Coronary artery (tissue), 2 donors: Measurements from ENCODE around the gene OPN1SW.

ENCODE experiments used
- DNase-seq: peaks from one replicate; pipeline ENCODE4 v3.0.0-alpha.2; 2017; ENCODE audit warnings: low spot score
- H3K27ac ChIP-seq, 2 donors: fragments of 200-600 bp; sonication (generic); one replicate each; pipeline ENCODE4 v1.5.1; 2016 to 2019
- H3K4me3 ChIP-seq: fragments of 200-600 bp; sonication (generic); 2 replicates; pipeline ENCODE4 v1.5.1; 2016; ENCODE audit warnings: mild to moderate bottlenecking, moderate library complexity
- TF ChIP-seq, protein P1 (sequence below): fragments of 200-600 bp; sonication (generic); IDR thresholded peaks from one replicate; pipeline ENCODE4 v1.5.1; 2019; ENCODE audit warnings: antibody characterized with exemption

The OPN1SW gene

DNA sequence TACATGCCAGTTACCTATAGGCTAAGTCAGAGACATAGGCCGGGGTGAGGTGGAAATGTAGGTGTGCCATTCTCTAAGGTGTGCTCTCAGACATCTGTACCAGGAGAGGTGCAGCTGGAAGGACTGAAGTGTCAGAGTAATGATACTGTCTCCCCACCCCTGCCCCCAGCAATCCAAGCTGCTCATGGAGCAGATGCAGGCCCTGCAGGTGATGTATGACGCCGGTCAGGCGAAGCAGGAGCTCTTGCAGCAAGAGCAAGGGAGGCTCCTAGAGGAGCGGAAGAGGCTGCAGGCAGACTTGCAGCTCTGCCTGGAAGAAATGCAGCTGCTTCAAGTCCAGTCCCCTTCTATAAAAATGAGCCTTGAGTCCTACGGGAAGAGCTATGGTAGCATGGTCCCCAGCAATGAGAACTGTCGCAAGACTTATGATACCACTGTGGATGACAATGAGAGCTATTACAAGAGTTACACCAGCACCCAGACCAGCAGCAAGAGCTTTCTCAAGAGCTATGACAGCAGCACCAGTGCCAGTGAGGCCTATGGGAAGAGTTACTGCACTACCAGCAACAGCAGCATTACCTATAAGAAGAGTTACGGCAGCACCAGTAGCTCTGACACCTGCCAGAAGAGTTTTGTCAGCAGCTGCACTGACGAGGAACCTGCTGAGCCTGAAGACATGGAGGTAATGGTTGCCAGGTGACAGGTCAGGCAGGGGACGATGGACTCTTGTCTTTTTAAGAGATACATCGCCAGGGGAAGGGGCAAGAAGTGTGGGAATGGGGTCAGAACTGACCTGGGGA is 36.2 kb upstream of the OPN1SW start:
- Histone ChIP-seq H3K27ac (no peak overlapping the region), H3K4me3 (no peak overlapping the region)
- DNase-seq, result no peak
- TF ChIP-seq, protein P1, sequence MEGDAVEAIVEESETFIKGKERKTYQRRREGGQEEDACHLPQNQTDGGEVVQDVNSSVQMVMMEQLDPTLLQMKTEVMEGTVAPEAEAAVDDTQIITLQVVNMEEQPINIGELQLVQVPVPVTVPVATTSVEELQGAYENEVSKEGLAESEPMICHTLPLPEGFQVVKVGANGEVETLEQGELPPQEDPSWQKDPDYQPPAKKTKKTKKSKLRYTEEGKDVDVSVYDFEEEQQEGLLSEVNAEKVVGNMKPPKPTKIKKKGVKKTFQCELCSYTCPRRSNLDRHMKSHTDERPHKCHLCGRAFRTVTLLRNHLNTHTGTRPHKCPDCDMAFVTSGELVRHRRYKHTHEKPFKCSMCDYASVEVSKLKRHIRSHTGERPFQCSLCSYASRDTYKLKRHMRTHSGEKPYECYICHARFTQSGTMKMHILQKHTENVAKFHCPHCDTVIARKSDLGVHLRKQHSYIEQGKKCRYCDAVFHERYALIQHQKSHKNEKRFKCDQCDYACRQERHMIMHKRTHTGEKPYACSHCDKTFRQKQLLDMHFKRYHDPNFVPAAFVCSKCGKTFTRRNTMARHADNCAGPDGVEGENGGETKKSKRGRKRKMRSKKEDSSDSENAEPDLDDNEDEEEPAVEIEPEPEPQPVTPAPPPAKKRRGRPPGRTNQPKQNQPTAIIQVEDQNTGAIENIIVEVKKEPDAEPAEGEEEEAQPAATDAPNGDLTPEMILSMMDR, result no peak

- DNase-seq, result no peak
- TF ChIP-seq, protein P1, result no peak
- H3K4me3 ChIP-seq, result no peak overlapping the region
- no peak overlapping the region for H3K27ac ChIP-seq
These were observed 35.4 kb upstream of the OPN1SW start for GRCh38 chr7:128810997-128811396.

DNA sequence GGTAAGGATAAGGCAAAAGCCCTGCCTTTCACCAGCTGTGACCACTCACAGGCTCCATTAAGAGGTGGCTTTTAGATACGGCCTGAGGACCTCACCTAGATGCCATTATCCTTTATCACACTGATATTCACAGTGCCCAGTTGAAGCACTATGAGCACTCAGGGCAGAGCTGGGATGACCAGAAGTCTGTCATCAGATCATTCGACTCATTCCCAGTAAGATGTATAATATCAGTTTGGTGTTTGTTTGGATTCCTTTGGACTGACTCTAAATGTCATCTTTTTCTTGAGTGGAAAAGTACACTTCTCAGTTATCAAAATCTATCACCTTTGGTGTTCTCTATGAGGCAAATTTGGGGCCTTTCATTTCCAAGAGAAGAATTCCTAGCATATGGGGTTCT is 34.9 kb upstream of the OPN1SW start:
- Histone ChIP-seq H3K4me3 (no peak overlapping the region), H3K27ac (no peak overlapping the region)
- no peak for DNase-seq
- TF ChIP-seq, protein P1, result no peak

- TF ChIP-seq, protein P1, result no peak
- Histone ChIP-seq H3K4me3 (no peak overlapping the region), H3K27ac (no peak overlapping the region)
- DNase-seq, result no peak
These were observed 33.8 kb upstream of the OPN1SW start for GRCh38 chr7:128809363-128809762.

DNA sequence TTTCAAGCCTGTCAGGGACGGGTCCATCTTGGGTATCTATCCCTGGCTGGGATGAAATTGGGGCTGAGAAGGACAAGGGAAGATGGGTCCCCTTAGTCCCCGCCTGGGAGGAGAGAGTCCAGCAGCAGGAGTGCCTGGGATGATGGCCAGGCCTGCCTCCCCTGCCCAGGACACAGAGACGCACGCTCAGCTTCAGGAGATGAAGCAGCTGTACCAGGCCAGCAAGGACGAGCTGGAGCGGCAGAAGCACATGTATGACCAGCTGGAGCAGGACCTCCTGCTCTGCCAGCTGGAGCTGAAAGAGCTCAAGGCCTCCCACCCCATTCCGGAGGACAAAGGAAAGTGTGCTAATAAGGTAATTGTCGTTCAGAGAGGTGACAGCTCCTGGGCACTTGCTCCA is 31.6 kb upstream of the OPN1SW start:
- DNase-seq, result no peak
- Histone ChIP-seq H3K4me3 (no peak overlapping the region), H3K27ac (no peak overlapping the region)
- TF ChIP-seq, protein P1, result no peak

GRCh38 chr7:128805225-128805624 is 29.6 kb upstream of the OPN1SW start:
- H3K27ac ChIP-seq, result no peak overlapping the region
- TF ChIP-seq, protein P1, result no peak
- no peak for DNase-seq
- H3K4me3 ChIP-seq, result no peak overlapping the region

DNA sequence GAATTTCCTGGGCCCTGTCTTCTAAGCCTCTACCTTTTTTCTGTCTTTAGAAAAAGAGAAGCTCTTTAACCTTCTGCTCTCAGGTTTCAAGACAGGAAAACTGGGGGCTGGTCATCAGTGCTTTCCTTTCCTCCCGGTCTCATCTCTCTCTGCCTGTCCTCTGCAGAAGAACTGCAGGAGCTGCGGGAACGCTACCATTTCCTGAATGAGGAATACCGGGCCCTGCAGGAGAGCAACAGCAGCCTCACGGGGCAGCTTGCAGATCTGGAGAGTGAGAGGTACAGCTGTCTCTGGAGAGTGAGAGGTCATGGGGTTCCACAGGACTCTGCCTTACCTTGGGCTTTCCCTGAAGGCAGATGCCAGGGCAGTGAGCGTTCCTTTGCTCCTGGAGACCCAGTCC is 28.9 kb upstream of the OPN1SW start:
- Histone ChIP-seq H3K4me3 (no peak overlapping the region), H3K27ac (no peak overlapping the region)
- TF ChIP-seq, protein P1, result no peak
- DNase-seq, result no peak
